Measurements from ENCODE around the gene AGAP1.

AGAP1 gene

DNA sequence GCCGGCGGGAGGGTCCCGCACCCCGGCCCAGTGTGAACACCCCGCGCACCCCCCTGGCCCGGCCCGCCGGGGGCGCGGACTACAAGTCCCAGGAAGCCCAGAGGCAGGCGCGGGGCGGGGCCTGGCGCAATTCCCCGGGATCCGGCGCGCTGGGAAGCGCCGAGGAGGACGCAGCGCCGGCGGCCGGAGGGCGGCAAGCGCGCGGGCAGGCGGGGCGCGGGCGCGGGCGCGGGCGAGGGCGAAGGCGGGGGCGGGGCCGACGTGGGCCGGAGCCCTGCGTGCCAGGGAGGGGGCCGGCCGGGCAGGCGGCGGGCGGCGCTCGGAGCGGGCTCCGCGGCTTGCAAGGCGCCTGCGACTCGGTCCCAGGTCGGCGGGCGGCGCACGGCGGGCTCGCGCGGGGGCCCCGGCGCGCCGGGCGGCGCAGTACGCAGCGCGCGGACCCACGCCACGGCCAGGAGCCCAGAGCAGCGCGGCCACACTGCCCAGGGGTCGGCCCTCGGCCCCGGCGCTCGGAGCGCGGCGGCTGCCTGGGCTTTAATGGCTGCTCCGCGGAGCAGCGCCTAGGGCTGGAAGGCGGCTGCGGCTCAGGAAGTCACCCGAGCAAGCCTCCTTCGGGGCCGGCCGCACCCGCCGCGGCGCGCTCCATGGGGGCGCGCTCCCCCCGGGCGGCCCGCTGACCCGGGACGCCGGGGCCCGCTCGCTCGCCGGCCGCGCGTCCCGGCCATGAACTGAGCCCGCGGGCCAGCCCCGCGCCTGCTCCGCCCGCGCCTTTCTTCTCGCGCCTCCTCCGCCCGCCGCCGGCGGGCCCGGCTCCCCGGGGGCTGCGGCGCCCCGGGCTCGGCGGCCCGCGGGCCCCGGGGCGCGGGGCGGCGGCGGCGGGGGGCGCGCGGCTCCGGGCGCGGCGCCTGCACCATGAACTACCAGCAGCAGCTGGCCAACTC lies at the start of gene AGAP1:
Gene AGAP1, plus strand, starts transcription at position 269 of the 941 bp plus-strand sequence.
- FAIRE-seq: no peak

DNA sequence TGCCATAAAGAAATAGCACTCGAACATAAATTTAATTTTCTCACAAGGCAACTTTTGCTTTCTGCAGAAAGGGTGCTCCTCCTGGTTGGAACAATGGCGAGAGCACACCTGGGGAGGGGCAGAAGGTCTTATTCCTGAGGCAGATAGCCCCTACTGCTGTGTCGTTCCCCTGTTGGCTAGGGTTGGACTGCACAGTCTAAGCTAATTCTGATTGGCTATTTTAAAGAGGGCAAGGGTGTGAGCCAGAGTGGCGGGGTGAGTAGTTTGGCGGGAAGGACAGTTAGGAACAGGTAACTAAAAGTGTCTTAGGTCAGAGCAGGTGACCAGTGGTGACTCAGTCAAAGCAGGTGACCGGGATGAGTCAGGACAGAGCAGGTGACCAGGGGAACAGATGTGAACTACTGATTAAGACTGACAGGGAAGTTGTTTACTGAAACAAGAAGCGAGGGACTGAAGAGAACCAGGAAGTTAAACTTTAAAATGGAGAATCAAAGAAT lies 49.7 kb upstream of the AGAP1 start:
- FAIRE-seq: no peak

- no peak for FAIRE-seq
Observed at GRCh38 chr2:235445116-235445515, 48.7 kb upstream of the AGAP1 start.

GRCh38 chr2:235446082-235446481 lies 47.8 kb upstream of the AGAP1 start:
- FAIRE-seq: no peak

GRCh38 chr2:235447210-235447609 lies 46.6 kb upstream of the AGAP1 start:
- FAIRE-seq: no peak

DNA sequence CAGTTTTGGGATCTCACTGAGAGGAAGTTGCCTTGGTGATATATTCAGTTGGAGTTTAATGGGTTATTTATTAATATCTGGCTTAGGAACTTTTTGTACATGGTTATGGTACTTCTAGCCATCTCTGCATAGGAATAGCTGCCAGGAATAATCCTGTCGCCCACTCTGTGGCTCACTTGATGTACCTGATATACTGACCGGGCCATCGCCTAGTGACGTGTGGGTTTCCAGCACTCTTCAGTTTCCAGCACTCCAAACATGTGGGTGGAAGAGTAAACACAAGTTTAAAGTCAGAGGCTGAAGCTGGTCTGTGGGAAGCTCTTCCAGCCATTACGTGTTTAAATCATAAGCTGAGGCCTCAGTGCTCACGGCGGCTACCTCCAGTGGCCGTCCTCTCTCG lies 44.3 kb upstream of the AGAP1 start:
- FAIRE-seq: no peak

- no peak for FAIRE-seq
Observed at GRCh38 chr2:235453605-235454151, 40.2 kb upstream of the AGAP1 start.

GRCh38 chr2:235458839-235459273 lies 35.0 kb upstream of the AGAP1 start:
- no peak for FAIRE-seq

- no peak for FAIRE-seq
Observed at GRCh38 chr2:235460548-235461047, 33.2 kb upstream of the AGAP1 start.

GRCh38 chr2:235461763-235462414 lies 32.0 kb upstream of the AGAP1 start:
- FAIRE-seq: no peak

DNA sequence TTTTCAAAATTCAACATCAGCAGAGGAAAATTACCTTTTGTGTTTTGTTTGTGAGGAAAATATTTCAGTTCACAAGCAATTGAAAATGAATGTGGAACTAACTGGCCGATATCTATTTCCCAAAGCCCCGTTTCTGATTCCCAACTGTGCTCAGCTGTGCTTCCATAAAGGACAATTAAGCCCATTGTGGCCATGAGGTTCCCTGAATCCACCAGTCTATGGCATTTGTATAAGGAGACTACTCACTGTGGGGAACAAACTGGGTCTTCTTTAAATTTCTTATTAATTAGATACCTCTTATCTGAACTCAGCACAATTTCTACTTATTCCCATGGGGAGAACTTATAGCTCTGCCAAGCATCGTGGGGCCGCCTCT lies 31.4 kb upstream of the AGAP1 start:
- FAIRE-seq: no peak

DNA sequence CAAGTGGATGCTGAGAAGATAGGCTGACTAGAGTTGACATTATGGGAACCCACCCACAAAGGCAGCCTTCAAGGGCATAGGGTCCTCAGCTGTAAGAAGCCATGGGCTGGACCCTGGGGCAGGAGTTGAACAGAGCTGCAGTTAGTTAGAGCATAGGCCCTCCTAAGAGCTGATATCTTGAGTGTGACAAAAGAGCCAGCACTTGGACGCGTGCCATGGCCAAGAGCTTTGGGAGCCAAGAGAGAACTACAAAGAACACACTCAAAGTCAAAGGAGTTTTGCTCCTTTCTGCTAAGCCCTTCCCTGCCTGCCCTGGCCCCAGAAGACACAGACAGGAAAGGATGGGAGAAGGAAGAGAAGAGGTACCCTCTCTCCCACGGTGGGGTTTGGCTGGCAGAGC lies 29.9 kb upstream of the AGAP1 start:
- no peak for FAIRE-seq

DNA sequence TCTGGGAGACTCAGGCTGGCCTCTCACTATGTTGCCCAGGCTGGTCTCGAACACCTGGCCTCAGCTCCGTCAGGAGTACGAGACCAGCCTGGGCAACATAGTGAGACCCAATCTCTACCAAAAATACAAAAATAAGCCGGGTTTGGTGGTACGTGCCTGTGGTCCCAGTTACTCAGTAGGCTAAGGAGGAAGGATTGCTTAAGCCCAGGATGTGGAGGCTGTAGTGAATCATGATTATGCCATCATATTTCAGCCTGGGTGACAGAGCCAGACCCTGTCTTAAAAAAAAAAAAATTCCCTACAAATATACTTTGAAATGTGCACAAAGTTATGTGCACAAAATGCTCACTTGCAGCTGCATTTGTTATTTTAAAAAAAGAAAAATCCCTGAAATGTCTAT lies 26.3 kb upstream of the AGAP1 start:
- FAIRE-seq: no peak

DNA sequence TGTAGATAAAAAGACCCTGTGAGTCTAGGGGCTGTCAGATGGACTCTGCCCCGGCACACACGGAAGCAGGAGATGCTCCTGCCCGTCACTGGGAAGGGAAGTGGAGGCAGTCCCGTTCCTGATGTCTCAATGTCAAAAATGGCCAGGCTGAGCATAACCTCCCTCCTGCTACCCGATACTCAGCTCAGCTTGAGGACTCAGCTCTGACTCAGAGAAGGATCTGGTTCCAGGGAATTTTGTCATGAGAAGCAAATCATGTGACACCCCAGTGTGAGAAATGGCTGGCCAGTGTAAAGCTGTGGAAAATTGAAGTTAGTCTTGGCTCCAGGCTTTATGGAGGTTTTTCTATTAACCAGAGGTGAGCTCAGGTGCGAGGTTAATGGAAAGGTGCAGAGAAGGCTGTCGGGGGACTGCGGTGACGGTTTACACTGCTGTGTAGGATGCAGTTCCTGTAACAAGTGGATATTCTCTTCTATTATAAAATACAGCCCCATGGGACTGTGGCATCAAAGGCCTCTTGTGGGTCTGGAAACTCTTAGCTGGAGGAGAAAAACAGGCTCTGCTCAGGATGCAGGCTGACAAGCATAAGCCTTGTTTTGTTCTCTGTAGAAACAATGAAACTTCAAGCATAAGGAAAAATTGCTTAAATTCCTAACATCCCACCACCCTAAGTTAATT lies 24.7 kb upstream of the AGAP1 start:
- FAIRE-seq: no peak

GRCh38 chr2:235471186-235471747 lies 22.6 kb upstream of the AGAP1 start:
- FAIRE-seq: no peak

GRCh38 chr2:235472443-235472842 lies 21.4 kb upstream of the AGAP1 start:
- FAIRE-seq: no peak

DNA sequence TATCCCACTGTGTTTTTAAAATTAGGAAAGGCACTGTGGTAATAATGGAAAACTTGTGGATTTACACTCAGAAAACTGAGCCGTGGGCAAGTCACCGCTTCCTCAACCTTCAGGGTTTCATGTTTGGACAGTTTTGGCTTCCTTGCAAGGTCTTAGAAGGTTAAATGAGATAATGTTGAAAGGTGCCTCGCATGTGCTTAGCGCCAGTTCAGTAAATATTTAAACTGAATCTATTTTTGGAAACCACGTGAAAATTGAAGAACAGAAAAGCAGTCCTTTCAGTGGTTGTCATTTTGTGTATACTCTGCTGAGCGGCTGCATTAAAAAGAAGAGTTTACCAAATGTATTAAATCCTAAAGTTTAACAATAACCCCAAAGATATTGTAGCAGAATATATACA lies 15.2 kb upstream of the AGAP1 start:
- no peak for FAIRE-seq

DNA sequence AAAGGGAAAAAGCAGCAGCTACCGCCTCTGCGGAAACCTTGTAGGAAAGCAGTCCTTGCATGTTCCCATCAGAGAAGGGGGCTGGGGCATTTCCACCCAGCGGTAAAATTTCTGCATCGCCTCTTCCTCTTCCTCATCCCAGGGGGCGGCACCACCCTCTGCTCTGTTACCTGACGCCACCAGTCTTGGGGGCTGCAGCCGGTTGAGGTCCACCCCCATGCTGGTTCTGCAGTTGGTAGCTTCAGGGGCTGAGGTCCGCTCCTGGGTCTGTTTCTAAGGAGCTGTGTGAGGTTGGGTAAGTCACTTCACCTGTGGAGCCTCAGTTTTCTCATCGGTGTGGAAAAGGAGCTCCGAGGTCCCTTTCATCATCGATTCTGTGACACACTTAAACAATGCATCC lies 14.2 kb upstream of the AGAP1 start:
- no peak for FAIRE-seq

DNA sequence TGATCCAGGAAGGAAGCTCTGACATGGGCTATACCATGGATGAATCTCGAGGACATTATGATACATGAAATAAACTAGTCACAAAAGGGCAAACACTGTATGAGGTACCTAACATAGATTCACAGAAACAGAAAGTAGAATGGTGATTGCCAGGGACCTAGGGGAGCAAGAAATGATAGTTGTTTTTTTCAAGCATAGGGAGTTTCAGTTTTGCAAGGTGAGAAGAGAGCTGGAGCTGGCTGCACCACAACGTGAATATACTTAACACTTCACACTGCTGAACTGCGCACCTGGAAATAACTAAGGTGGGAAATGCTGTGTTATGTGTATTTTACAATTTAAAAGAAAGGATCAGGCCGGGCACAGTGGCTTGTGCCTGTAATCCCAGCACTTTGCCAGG lies 13.2 kb upstream of the AGAP1 start:
- no peak for FAIRE-seq

- FAIRE-seq: no peak
Observed at GRCh38 chr2:235483313-235483712, 10.5 kb upstream of the AGAP1 start.

- FAIRE-seq: no peak
Observed at GRCh38 chr2:235485362-235485761, 8.5 kb upstream of the AGAP1 start.

GRCh38 chr2:235486729-235487128 lies 7.1 kb upstream of the AGAP1 start:
- FAIRE-seq: no peak

DNA sequence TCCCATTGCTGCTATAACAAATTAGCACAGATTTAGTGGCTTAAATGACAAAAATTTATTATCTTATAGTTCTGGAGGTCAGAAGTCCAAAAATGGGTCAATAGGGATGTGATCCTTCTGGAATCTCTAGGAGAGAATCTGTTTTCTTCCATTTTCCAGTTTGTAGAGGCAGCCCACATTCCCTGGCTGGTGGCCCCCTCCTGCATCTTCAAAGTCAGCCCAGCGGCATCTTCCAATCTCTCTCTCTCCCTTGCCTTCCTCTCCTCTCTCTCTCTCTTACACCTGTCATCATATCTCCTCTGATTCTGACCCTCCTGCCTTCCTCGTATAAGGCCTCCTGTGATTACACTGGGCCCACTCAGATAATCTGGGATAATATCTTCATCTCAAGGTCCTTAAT lies 3.9 kb upstream of the AGAP1 start:
- FAIRE-seq: no peak
